GM12878 (cell line): Measurements from ENCODE around the gene CNDP2. TPM values are rescaled to one million over a fixed set of nuclear protein-coding genes. Genes with fewer than 3 reads are reported as not detected.

Source experiments
- ATAC-seq: fragments of 200-7000 bp; cut with Tn5 transposase; 3 replicates; pipeline ENCODE4 v1.9.1; 2020; ENCODE audit warnings: mild to moderate bottlenecking, moderate library complexity
- BruUV-seq: library from RNA; stranded (reverse); fragments of 400-500 nt; replicated peaks from 2 replicates; lab custom pipeline; 2021; lab: Mats Ljungman, UMichigan
- CTCF ChIA-PET: fragments of 300-600 bp; sonication (Branson Sonifier 250); formaldehyde crosslinking; extraction: SDS; loops from one replicate; lab custom pipeline; 2021; ENCODE audit warnings: inconsistent platforms; lab: Yijun Ruan, JAX
- POLR2A ChIA-PET: fragments of 350-600 bp; formaldehyde crosslinking; extraction: SDS; loops from one replicate; lab custom pipeline; 2021; ENCODE audit warnings: inconsistent platforms; lab: Charles Lee
- RAD21 ChIA-PET: fragments of 300-600 bp; sonication (Branson Sonifier 250); formaldehyde crosslinking; loops from one replicate; lab custom pipeline; 2023; ENCODE audit warnings: antibody characterized with exemption; ENCODE audit not compliant: unreplicated experiment; lab: Charles Lee
- SMC1A ChIA-PET: fragments of 300-600 bp; sonication (Branson Sonifier 250); formaldehyde crosslinking; loops from one replicate; lab custom pipeline; 2023; ENCODE audit not compliant: unreplicated experiment, uncharacterized antibody; lab: Charles Lee
- DNase-seq: peaks from one replicate; pipeline ENCODE4 v3.0.0-alpha.2; 2011; ENCODE audit warnings: low read depth, low spot score
- FAIRE-seq: peaks from 3 replicates; lab custom pipeline; 2011; peaks lifted over from hg19 to GRCh38; lab: Jason Lieb, UNC
- H2AFZ ChIP-seq: 2 replicates; pipeline ENCODE4 v1.6.0; 2011; ENCODE audit warnings: low read depth, low read length, control low read depth; ENCODE audit not compliant: control insufficient read depth
- H3K27ac ChIP-seq: 2 replicates; pipeline ENCODE4 v1.5.1; 2011; ENCODE audit warnings: control low read depth; ENCODE audit not compliant: control insufficient read depth, insufficient read depth
- H3K27me3 ChIP-seq, 2 experiments: replicated peaks in 1 of 2; 2 replicates each; pipeline versions ENCODE4 v1.6.0 to v1.6.1; 2011; ENCODE audit warnings: low read length in 1 of 2; ENCODE audit not compliant: control insufficient read depth in 2 of 2, insufficient read depth in 2 of 2
- H3K36me3 ChIP-seq, 2 experiments: 2 replicates each; pipeline ENCODE4 v1.5.1; 2011; ENCODE audit warnings: low read length in 1 of 2; ENCODE audit not compliant: control insufficient read depth in 2 of 2, insufficient read depth in 2 of 2
- H3K4me1 ChIP-seq: 2 replicates; pipeline ENCODE4 v1.6.1; 2011; ENCODE audit warnings: mild to moderate bottlenecking, low read length, moderate library complexity, mixed read lengths; ENCODE audit not compliant: control insufficient read depth, insufficient read depth
- H3K4me2 ChIP-seq: 2 replicates; pipeline ENCODE4 v1.6.0; 2011; ENCODE audit warnings: control low read depth; ENCODE audit not compliant: control insufficient read depth, insufficient read depth
- H3K4me3 ChIP-seq: fragments of 200-600 bp; sonication (generic); 2 replicates; pipeline ENCODE4 v1.5.1; 2016
- H3K79me2 ChIP-seq: 2 replicates; pipeline ENCODE4 v1.6.0; 2011; ENCODE audit warnings: low read length; ENCODE audit not compliant: control insufficient read depth, insufficient read depth
- H3K9ac ChIP-seq: 2 replicates; pipeline ENCODE4 v1.8.0; 2011; ENCODE audit warnings: low read length, control low read depth, mixed read lengths; ENCODE audit not compliant: control insufficient read depth, insufficient read depth
- H3K9me3 ChIP-seq: replicated peaks from 3 replicates; pipeline ENCODE4 v1.5.1; 2011; ENCODE audit warnings: mild to moderate bottlenecking, low read length; ENCODE audit not compliant: control insufficient read depth, insufficient read depth
- H4K20me1 ChIP-seq: 2 replicates; pipeline ENCODE4 v1.6.0; 2011; ENCODE audit not compliant: control insufficient read depth, insufficient read depth
- CBFB ChIP-seq: IDR thresholded peaks from 2 replicates; pipeline ENCODE4 v1.6.1; 2016; ENCODE audit warnings: antibody characterized with exemption, low read depth
- FOXM1 ChIP-seq: IDR thresholded peaks from 2 replicates; pipeline ENCODE4 v1.6.1; 2012; ENCODE audit warnings: low read depth, mild to moderate bottlenecking, inconsistent platforms, low read length, moderate library complexity
- IRF4 ChIP-seq: IDR thresholded peaks from 2 replicates; pipeline ENCODE4 v1.6.1; 2011; ENCODE audit warnings: low read depth, low read length
- NFXL1 ChIP-seq: fragments of 450-650 bp; IDR thresholded peaks from 2 replicates; pipeline ENCODE4 v1.6.1; 2017; ENCODE audit warnings: antibody characterized with exemption, mild to moderate bottlenecking, borderline replicate concordance
- NFYB ChIP-seq: IDR thresholded peaks from 2 replicates; pipeline ENCODE4 v1.6.1; 2011; ENCODE audit warnings: low read depth, mild to moderate bottlenecking, low read length, improper control_type of control experiment, moderate library complexity; ENCODE audit not compliant: insufficient read depth
- POLR2AphosphoS5 ChIP-seq: IDR thresholded peaks from 2 replicates; pipeline ENCODE4 v1.6.1; 2011; ENCODE audit warnings: mild to moderate bottlenecking, low read length, inconsistent platforms
- RAD21 ChIP-seq: IDR thresholded peaks from 2 replicates; pipeline ENCODE4 v1.6.1; 2011; ENCODE audit warnings: mild to moderate bottlenecking, low read depth, low read length, moderate library complexity; ENCODE audit not compliant: insufficient read depth
- RUNX3 ChIP-seq: IDR thresholded peaks from 2 replicates; pipeline ENCODE4 v1.6.1; 2012; ENCODE audit warnings: low read length, inconsistent platforms
- SIN3A ChIP-seq: IDR thresholded peaks from 2 replicates; pipeline ENCODE4 v1.6.1; 2012; ENCODE audit warnings: low read depth, low read length, improper control_type of control experiment
- SP1 ChIP-seq: IDR thresholded peaks from one replicate; pipeline ENCODE4 v1.6.1; 2011; ENCODE audit warnings: low read depth, low read length
- YBX1 ChIP-seq: fragments of 450-650 bp; IDR thresholded peaks from 2 replicates; pipeline ENCODE4 v1.6.1; 2016; ENCODE audit warnings: antibody characterized with exemption
- ZNF274 ChIP-seq: IDR thresholded peaks from one replicate; pipeline ENCODE4 v1.8.0; 2011; ENCODE audit not compliant: insufficient read length, insufficient read depth
- WGBS: methylation state at CpG from one replicate; pipeline ENCODE4 v1.1.6; 2016; ENCODE audit warnings: low lambda C conversion rate; ENCODE audit not compliant: insufficient replicate concordance, insufficient coverage; ENCODE audit errors: missing lambda C conversion rate; 5-methylcytosine and 5-hydroxymethylcytosine counted together
- in situ Hi-C: fragments of 300-500 bp; cut with MboI; formaldehyde crosslinking; loops from 9 replicates; pipeline ENCODE4 v1.14.3; 2018; ENCODE audit warnings: mixed read lengths
- intact Hi-C: fragments of 100-400 bp; cut with micrococcal nuclease; formaldehyde crosslinking; loops from one replicate; pipeline ENCODE4 v1.14.2; 2022; ENCODE audit not compliant: unreplicated experiment
- polyA plus RNA-seq, 11 experiments: library from polyadenylated mRNA; depleted of rRNA in 4 of 11; unstranded in 6 of 11; stranded (reverse) in 5 of 11; fragments of >200 nt; fragmentation: Nextera tagmentation in 4 of 11; fragmentation: Illumina TruSeq in 1 of 11; extraction: Ambion mirVana in 4 of 11; extraction: Trizol in 1 of 11; gene quantifications; 1 replicate in 1 of 11; 2 replicates in 10 of 11; pipeline versions ENCODE4 v1.2.1 to v1.2.3, GENCODE V29; 2011 to 2016; ENCODE audit warnings: inconsistent platforms in 2 of 11, missing spikeins in 2 of 11, low read depth in 1 of 11
- total RNA-seq, 4 experiments: library from RNA; depleted of rRNA in 3 of 4; stranded (reverse); fragments of >200 nt in 3 of 4; fragmentation: Illumina TruSeq in 1 of 4; extraction: Trizol in 1 of 4; gene quantifications; 2 replicates each; pipeline versions ENCODE4 v1.2.1 to v1.2.3, GENCODE V29; 2013 to 2021
- TF ChIP-seq, protein P1 (sequence below): fragments of 450-650 bp; IDR thresholded peaks from 2 replicates; pipeline ENCODE4 v1.6.1; 2017; ENCODE audit warnings: mild to moderate bottlenecking
- TF ChIP-seq, protein P2 (sequence below): IDR thresholded peaks from 2 replicates; pipeline ENCODE4 v1.6.1; 2011; ENCODE audit warnings: mild to moderate bottlenecking, low read depth, low read length, moderate library complexity; ENCODE audit not compliant: insufficient replicate concordance

CNDP2 gene
- total and polyA plus RNA-seq, 10 of the 15 experiments (the other 5 are each of a cell fraction or from before 2014, with no cell fraction given), result 63.5 to 213 (median 158) TPM

DNA sequence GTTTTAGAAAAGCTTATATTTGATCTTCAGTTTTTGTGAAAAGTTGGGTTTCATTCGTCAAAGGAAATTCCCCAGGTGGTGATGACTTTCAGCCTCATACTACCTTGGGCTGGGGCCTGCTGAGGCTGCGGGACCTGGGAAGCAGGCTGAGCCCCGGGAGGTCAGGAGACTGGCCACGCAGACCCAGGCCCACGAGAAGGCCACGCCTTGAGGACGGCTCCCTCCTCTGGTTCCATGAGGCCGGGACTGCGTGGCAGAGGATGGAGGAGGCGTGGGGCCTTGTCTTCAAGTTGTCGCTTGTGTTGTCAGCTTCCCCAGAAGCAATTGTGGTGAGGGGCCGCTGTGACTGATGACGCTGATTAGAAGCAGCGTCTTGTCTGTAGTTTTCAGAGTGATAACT lies 11.8 kb downstream of the CNDP2 start:
- ChIA-PET CTCF (interaction anchor here (1.3 kb wide), 1 partner anchor 10 kb away, joined by 3 read pairs; no protein-coding TSS in a partner anchor), SMC1A (no interaction called here), RAD21 (no interaction called here), POLR2A (no interaction called here)
- TF ChIP-seq NFXL1 (no peak), YBX1 (no peak), RUNX3 (no peak), POLR2AphosphoS5 (no peak), SP1 (no peak), ZNF274 (no peak), RAD21 (no peak), CBFB (no peak), SIN3A (no peak), NFYB (no peak), FOXM1 (no peak), IRF4 (no peak)
- TF ChIP-seq, protein P1, sequence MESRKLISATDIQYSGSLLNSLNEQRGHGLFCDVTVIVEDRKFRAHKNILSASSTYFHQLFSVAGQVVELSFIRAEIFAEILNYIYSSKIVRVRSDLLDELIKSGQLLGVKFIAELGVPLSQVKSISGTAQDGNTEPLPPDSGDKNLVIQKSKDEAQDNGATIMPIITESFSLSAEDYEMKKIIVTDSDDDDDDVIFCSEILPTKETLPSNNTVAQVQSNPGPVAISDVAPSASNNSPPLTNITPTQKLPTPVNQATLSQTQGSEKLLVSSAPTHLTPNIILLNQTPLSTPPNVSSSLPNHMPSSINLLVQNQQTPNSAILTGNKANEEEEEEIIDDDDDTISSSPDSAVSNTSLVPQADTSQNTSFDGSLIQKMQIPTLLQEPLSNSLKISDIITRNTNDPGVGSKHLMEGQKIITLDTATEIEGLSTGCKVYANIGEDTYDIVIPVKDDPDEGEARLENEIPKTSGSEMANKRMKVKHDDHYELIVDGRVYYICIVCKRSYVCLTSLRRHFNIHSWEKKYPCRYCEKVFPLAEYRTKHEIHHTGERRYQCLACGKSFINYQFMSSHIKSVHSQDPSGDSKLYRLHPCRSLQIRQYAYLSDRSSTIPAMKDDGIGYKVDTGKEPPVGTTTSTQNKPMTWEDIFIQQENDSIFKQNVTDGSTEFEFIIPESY, result no peak
- TF ChIP-seq, protein P2, sequence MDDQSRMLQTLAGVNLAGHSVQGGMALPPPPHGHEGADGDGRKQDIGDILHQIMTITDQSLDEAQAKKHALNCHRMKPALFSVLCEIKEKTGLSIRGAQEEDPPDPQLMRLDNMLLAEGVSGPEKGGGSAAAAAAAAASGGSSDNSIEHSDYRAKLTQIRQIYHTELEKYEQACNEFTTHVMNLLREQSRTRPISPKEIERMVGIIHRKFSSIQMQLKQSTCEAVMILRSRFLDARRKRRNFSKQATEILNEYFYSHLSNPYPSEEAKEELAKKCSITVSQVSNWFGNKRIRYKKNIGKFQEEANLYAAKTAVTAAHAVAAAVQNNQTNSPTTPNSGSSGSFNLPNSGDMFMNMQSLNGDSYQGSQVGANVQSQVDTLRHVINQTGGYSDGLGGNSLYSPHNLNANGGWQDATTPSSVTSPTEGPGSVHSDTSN, result no peak
- Histone ChIP-seq H3K4me2 (no peak overlapping the region), H3K9me3 (no peaks in the 10 kb centered on the region), H2AFZ (no peak overlapping the region), H3K27ac (no peak overlapping the region), H3K27me3 (no peaks in the 10 kb centered on the region), H3K4me1 (no peaks in the 10 kb centered on the region), H3K4me3 (no peak overlapping the region), H4K20me1 (no peaks in the 10 kb centered on the region), H3K79me2 (peaks cover 2% of the 10 kb centered on the region; the same call in 1 of the 2 replicates), H3K9ac (no peak overlapping the region), H3K36me3 (peaks cover 39 to 58% of the 10 kb centered on the region in 2 experiments)
- in situ Hi-C loops, result no loop called here
- DNase-seq (no peak), ATAC-seq (no peak), FAIRE-seq (no peak)
- WGBS, result 97% methylated on average over 14 of the region's 14 CpGs
- intact Hi-C loops, result no loop called here
- no TSS peak for BruUV-seq
